ENCODE measurements around the gene SAP30L. TPM values are rescaled to one million over a fixed set of nuclear protein-coding genes. Genes with fewer than 3 reads are reported as not detected.
A peak's percentile ranks its signal among the peaks of the same experiment; 100 is the strongest.

The SAP30L gene, protein sequence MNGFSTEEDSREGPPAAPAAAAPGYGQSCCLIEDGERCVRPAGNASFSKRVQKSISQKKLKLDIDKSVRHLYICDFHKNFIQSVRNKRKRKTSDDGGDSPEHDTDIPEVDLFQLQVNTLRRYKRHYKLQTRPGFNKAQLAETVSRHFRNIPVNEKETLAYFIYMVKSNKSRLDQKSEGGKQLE
- total RNA-seq = 16.8 and 28.2 TPM in 2 replicates

DNA sequence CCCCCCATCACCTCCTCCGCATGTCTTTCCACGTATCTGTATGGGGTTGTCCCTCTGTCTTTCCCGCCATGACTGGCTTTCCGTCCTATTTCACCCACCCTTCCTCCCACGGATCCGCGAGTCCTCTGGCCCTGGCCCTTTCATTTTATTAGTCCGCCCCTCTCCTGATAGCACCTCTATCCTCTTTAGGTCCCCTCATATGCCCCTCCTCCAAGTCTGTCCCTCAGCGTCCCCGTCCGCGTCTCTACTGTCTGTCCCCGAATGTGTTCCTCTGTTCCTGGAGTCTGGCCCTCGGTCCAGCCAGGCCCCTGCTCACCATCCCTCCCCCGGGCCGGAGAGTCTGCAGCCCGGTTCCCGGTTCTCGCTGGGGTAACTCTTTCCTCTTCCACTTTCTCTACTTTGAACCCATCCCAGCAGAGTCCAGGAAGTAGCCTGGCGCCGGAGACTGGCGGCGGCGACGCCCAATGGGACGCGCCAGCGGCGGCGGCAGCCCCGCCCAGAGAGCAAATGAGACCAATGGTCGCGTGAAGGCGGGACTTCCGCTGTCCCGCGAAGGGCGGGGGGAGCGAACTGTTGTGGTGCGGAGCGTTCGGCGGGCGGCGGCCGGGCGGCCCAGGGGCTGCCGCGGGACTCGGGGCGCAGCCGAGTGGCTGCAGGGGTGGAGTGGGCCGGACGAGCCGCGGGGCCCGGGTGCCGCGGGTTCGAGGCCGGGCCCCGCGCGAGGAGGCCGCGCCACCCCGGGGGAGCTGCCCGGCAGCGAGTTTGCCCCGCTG is at the start of gene SAP30L:
Gene SAP30L, plus strand, starts transcription at position 576 of the 773 bp plus-strand sequence. CDS start 608 bp downstream, outside the sequence.
- DNase-seq (ENCODE audit: low read depth in 2 of 2) = peak; percentile 82 to 93

DNA sequence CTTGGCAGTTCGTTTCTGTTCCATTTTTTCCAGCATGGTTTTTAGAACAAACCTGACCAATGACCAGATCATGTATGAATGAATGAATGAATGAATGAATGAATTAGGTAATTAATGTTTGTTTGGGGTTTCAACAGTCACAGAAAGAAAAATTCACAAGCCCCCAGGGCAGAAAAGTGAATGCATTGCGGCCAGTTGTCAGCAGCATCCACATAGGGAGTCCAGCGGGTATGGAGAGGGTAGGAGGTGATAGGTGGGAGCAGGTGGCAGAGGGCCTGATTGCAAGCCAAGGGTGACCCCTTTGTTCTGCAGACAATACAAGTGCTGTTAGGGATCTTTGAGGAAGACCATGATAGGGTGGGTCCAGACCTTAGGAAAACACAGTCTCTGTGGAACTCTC is 49.7 kb upstream of the SAP30L start:
- no peak for DNase-seq (ENCODE audit: low read depth in 2 of 2)

DNA sequence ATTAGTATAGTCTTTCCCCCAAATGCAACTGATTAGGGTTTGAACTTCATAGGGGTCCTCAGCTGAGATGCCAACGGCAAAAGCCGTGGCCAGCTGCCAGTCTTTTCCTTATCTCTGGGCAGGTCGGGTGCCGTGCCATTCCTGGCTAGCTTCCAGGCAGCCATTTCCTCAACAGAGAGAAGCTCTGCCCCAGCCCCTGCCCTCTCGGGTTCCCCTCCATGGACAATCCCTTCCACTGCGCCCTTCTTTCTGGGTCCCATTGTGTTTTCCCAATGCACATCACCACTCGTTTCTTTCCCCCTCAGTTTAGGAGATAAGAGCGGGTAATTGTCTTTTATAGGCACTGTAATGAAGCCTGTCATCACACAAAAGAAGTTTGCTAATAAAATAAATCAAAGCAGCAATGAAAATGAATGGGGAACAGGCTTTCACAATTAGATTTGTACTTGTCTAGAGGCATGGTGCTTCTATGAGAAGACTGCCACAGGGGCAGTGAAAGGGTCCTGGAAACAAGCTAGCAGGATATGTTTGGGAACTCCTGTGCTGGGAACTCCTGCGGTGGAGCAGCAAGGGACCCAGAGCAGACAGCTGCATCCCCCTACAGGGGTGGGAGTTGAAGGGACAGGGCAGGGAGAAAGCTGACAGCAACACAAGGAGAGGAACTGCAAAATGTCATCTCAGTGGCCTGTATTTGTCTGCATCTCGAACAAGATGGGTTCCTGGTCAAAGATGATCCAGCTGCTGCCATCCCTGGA is 48.0 kb upstream of the SAP30L start:
- peak in 1 of 2 donors; percentile 64 for DNase-seq (ENCODE audit: low read depth in 2 of 2)

DNA sequence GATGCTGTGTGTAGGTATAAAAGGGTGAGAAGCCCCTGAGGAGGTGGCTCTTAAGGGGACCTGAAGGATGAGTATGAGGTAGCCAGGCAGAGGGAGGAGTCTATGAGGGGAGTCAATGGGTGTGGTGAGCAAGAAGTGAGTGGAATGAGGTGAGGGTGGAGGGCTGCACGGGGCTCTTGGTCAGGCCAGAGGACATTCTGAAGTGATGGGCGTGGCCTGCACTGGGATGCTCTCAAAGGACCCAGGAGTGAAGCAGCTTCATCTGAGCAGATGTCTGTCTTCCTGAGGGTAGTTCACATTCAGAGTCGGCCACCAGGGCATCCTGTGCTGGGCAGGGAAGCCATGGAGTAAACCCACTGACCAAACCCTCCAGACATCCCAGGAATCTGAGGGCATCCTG is 45.1 kb upstream of the SAP30L start:
- no peak for DNase-seq (ENCODE audit: low read depth in 2 of 2)

DNA sequence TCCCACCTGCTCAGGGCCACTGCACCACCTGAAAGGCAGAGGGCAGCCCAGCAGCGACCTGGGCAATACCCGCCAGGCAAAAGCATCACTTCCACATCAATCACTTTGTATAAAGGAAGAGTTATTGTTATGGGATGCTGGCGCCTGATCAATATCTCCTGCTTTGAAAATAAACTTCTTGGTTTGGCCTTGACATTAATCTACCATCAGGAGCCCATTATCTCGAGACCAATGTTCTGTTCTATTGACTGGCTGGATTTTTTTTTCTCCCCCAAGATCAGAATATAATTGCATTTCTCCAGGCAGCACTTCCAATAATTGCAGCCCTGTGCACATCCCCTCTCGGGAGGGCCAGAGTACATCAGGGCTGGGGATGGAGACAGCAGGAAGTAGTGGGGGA is 44.4 kb upstream of the SAP30L start:
- DNase-seq (ENCODE audit: low read depth in 2 of 2) = no peak

DNA sequence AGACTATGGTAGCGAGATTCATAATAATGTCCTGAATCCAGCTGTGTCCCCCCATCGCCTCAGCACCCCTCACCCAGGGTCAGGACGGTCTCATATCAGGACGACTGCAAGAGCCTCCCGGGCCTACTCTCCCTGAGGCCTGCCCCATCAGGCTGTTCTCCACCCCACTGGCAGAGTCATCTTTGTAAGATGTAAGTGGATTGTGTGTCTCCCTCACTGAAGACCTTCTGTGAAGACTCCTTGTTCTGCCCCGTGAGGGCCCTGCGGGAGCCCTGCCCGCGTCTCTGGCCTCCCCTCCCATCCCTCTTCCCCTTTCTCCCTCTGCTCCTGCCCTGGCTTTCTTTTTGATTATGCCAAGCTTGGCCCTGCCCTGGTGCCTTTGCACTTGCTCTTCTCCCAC is 43.9 kb upstream of the SAP30L start:
- no peak for DNase-seq (ENCODE audit: low read depth in 2 of 2)

DNA sequence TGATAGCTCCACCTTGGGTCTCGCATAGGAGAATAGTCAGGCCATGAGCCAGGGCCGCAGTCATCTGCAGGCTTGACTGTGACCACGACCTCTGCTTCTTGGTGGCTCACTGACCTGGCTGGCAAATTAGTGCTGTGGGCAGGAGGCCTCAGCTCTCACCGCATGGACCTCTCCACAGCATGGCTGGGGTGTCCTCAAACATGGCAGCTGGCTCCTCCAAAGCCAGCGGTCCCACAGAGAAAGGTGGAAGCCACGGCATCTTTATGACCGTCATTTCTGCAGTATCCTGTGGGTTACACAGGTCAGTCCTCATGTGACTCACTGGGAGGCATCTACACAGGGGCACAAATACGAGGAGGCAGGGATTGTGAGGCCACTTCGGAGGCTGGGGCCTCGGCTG is 43.2 kb upstream of the SAP30L start:
- no peak for DNase-seq (ENCODE audit: low read depth in 2 of 2)

DNA sequence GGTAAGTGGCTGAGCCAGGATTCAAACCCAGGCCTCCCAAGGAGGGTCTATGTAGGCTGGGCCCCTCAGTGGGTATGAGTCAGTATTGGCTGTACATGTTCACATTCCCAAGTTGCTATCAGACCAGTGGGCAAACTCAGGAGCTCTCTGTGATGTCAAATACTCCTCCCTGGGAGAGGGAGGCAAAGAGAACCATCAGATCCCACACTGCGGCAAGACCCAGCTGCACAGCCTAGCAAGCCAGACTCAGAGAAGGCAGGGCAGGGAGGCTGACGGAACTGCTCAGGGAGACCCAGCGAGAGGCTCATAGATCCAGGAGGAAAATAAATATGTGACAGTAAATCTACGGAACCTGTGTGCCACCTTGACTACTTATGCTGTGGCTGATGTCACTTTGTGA is 42.6 kb upstream of the SAP30L start:
- DNase-seq (ENCODE audit: low read depth in 2 of 2) = no peak

DNA sequence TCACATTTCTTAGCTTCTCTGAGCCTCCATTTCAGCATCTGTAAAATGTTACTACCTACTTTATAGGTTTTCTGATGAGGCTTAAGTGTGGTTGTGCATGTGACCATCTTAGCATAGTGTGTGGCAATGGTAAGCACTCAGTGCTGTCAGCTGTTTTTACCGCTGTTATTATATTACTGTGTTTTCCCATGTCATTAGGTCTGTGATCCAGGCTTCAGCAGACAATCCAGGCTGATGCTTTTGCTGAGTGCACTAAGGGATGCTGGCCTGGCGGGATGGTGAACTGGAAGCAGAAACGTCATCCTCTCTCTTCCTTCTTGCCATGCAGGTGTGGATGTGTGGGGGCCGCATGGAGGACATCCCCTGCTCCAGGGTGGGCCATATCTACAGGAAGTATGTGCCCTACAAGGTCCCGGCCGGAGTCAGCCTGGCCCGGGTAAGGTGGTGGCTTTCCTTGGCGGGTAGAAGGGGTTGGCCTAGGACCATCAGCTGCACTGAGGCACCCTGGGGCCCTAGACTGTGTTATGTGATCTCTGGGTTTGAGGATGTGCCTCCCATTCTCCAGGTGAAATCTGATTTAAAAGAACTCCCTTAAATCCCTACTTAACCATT is 41.9 kb upstream of the SAP30L start:
- DNase-seq (ENCODE audit: low read depth in 2 of 2) = no peak

DNA sequence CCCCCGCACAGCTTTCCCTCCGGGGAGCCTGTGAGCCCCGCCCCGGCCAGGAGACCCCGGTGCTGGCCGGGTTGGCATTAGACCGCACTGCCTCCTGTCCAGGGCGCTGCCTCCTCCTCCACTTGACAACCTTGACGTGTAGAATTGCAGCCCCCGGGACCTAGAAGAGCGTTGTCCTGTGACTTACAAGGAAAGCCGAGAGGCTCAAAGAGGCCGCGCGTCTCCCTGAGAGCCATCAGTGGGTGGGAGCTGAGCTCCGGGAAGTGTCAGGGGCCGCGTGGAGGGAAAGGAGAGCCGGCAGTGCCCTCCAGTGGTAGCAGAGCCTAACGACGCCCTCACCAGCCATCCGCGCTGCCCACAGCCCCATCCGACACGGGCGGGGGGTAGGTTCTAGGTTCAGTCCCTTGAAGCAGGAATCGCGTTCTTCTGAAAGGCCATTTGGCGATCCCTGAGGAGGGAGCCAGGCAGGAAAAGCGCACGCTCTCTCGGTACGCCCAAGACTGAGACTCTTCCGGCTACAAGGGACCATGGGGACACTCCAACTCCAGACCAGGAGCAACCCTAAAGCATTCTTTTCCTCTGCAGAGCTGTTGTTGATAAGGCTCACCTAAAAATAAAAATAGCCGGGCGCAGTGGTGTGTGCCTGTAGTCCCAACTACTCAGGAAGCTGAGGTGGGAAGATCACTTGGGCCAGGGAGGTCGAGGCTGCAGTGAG is 40.6 kb upstream of the SAP30L start:
- peak; percentile 43 to 78 for DNase-seq (ENCODE audit: low read depth in 2 of 2)

DNA sequence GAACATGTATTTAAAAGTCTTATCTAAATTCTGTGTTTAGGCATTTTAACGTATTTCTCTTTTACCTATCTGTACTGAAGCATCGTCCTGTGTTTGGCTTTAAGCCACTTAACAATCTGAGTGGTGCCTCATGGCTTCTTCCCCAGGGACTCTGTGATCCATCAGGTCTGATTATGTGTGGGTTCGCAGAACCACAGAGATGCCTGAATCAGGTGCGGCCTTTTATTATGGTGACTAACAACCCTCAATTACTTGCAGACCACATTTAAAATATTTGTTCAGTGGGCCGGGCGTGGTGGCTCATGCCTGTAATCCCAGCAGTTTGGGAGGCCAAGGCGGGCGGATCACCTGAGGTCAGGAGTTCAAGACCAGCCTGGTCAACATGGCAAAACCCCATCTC is 39.6 kb upstream of the SAP30L start:
- DNase-seq (ENCODE audit: low read depth in 2 of 2) = no peak

DNA sequence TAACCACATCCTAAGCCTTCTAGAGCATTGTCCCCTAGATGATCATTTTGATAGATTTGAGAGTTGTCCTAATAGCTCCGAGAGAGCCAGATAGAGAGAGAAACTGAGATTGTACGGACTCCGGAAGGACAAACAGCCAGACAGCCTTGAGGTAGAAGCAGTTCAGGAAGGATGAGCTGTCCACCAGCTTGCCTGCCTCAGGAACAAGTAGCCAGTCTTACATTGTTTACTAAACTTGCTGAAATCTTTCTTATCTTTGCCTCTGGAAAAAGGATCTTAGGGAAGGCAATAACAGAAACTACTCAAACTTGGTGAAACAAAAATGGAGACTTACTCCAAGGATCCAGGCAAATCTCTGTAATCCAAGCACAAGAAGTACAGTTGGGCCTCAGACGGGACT is 39.0 kb upstream of the SAP30L start:
- no peak for DNase-seq (ENCODE audit: low read depth in 2 of 2)

DNA sequence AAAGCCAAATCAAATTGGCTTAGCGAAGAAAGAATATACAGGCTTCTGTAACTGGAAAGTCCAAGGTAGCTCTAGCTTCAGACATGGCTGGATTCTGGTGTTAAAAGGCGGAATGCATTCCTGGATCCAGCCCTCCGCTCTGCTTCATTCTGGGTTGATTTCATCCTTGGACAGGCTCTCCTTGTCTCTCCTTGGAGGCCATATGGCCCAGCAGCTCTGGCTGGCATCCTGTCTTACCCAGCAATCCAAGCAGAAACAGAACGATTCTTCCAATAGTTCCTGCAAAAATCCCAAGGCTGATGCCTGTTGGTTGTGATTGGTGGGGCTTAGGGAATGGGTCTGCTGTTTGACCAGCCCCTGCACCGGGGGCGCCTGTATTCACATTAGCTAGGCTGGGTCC is 37.0 kb upstream of the SAP30L start:
- no peak for DNase-seq (ENCODE audit: low read depth in 2 of 2)

DNA sequence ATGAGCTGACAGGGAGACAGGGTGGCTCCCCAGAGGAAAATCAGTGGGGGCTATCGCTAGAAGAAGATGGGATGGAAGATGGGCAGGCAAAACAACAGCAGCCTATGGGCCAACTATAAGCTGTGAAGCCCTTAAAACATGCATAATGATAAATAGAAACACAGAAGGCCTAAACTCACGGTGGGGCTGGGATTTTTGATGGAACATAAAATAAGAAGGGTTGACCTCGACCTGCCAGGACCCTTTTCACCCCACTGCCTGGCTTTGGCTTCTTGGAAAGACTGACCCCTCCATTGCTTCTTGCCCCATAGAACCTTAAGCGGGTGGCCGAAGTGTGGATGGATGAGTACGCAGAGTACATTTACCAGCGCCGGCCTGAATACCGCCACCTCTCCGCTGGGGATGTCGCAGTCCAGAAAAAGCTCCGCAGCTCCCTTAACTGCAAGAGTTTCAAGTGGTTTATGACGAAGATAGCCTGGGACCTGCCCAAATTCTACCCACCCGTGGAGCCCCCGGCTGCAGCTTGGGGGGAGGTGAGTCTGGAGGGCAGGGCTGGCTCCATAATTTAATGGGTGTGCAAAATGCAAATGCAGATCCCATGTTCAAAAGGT is 36.5 kb upstream of the SAP30L start:
- no peak for DNase-seq (ENCODE audit: low read depth in 2 of 2)

DNA sequence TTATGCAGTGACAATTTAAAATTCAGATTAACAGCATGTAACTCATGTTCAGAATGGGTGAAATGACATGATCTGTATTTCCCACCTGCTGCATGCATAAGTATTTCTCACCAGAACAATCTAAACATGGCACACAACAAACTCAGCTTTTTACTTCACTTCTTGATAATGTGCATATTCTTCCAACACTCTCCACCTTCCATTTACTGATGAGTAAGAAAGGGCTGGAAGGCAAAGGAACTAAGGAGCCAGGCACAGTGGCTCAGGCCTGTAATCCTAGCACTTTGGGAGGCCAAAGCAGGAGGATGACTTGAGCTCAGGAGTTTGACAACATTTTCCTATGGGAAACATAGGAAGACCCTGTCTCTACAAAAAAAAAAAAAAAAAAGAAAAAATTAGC is 35.8 kb upstream of the SAP30L start:
- DNase-seq (ENCODE audit: low read depth in 2 of 2) = no peak

DNA sequence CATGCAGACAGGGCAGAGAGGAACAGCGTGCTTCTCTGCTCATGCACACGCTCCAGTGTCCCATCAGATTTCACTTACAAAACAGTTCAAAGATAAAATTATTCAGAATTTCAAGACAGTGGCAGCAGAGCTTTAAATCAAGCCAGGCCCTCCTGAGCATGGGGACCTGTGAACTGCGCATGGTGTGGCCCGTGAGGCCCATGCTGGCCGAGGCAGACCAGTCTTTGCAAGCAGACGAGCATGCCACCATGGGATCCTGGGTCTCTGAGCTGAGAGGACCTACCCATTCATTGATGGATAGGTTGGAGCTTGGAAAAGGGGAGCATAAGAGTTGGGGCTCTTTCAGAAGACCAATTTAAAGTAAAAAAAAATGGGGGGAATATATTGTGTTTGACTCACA is 35.0 kb upstream of the SAP30L start:
- DNase-seq (ENCODE audit: low read depth in 2 of 2) = no peak

DNA sequence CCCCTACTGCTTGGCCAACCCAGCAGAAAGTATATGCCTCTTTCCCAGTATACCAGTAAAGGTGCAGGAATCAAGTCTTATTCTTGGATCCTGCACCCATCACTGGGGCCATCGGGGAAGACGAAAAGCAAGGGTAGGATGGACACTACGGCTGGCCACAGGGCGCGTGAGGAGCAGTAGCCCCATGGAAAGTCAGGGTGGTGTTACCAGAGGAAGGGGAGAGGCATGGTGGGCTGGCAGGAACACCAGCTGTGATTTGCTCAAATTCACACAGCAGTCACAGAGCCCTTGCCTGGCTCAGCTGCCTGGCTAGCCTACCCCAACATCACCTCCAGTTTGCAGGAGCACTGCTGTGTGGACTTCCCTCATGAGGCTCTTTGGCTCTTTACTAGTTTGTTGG is 34.5 kb upstream of the SAP30L start:
- DNase-seq (ENCODE audit: low read depth in 2 of 2) = no peak

DNA sequence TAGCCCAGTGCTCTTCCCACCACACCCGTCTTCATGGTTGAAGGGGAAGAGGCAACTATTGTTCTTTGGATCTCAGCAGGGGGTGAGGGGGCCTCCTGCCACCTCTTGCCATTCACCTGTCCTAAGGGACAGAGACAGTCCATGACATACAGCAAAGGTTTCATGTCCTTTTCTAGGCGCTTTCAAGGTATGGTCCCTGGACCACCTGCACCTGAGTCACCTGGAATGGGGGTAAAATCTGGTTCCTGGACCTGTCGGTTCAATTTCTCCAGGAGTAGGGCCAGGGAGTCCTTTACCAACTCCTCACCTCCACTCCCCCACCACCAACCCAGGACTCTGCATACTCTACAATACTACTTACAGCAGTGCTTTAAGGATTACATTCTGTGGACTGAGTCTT is 33.5 kb upstream of the SAP30L start:
- no peak for DNase-seq (ENCODE audit: low read depth in 2 of 2)

DNA sequence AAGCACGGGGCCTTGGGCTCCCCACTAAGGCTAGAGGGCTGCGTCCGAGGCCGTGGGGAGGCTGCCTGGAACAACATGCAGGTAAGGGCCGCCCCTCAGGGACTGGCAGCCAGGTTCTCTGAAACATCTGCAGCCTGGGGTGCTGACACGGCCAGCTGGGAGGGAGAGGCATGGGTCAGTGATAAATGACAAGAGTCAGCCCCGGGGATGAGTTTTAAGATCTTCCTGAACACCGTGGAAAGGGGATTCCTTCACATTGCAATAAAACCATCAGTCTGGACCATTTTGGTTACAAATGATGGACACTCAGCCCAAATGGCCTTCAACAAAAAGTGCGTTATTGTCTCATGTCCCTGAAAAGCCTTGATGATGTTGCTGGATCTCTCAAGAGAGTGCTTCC is 32.9 kb upstream of the SAP30L start:
- DNase-seq (ENCODE audit: low read depth in 2 of 2) = no peak

DNA sequence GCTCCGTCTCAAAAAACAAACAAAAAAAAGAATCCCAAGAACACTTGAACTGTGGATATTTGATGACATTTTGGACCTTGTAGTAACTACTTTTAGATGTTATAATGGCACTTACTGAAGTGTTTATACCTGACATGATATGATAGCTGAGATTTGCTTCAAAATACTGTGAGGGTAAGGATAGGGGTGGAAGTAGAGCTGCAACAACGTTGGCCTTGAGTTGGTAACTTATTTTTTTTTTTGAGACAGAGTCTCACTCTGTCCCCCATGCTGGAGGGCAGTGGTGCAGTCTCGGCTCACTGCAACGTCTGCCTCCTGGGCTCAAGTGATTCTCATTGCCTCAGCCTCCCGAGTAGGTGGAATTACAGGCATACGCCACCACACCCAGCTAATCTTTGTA is 30.7 kb upstream of the SAP30L start:
- no peak for DNase-seq (ENCODE audit: low read depth in 2 of 2)

DNA sequence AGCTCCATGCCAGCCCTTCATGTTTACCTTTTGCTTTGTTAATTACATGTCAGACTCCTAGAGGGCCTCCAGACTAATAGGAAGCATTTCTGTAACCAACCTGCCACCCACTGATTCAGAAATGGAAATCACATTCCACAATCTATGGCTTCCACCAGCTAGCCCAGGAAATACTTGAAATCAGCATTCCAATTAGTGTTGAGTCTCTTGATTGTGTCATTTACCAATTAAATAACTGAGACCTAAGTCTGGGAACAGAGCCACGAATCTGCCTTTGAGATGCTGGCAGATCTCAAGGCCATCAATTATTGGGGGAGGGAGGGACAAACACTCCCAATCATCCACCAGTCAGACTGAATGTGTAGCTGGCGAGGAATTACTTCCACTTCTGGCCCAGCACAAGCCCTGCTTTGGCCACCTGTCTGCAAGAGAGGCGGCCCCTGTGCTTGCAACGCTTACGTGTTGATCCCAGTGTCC is 27.4 kb upstream of the SAP30L start:
- DNase-seq (ENCODE audit: low read depth in 2 of 2) = no peak
